Tibial nerve (tissue), 3 donors: ENCODE data around the gene HNF4A.

ENCODE experiments used
- POLR2A ChIP-seq, 2 donors: fragments of 450-650 bp; IDR thresholded peaks; one replicate each; pipeline ENCODE4 v1.6.1; 2017; ENCODE audit warnings: antibody characterized with exemption in 2 of 2, mild to moderate bottlenecking in 2 of 2, moderate library complexity in 2 of 2
- TF ChIP-seq, protein P1 (sequence below), 5 experiments: fragments of 200-600 bp in 3 of 5; fragments of 450-650 bp in 2 of 5; sonication (generic) in 3 of 5; IDR thresholded peaks; one replicate each; pipeline ENCODE4 v1.5.1; 2016 to 2019; ENCODE audit warnings: antibody characterized with exemption in 5 of 5, mild to moderate bottlenecking in 3 of 5, moderate library complexity in 2 of 5

DNA sequence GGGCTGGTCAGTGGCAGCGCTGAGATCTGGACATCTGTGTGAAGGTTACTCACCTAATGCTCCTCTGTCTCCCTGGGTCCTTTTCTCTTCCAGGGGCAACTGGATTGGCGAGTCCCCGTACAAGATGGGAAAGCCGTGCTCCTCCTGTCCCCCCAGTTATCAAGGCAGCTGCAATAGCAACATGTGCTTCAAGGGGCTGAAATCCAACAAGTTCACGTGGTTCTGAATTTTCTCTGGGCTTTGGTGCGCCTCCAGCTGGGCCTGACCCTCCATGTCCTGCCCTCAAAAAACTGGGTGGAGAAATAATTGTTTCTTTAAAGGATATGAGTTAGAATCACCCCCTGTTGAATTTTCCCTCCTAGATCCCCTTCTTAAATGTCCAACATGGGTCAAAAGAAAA lies 4.9 kb upstream of the HNF4A start:
- TF ChIP-seq, protein P1, sequence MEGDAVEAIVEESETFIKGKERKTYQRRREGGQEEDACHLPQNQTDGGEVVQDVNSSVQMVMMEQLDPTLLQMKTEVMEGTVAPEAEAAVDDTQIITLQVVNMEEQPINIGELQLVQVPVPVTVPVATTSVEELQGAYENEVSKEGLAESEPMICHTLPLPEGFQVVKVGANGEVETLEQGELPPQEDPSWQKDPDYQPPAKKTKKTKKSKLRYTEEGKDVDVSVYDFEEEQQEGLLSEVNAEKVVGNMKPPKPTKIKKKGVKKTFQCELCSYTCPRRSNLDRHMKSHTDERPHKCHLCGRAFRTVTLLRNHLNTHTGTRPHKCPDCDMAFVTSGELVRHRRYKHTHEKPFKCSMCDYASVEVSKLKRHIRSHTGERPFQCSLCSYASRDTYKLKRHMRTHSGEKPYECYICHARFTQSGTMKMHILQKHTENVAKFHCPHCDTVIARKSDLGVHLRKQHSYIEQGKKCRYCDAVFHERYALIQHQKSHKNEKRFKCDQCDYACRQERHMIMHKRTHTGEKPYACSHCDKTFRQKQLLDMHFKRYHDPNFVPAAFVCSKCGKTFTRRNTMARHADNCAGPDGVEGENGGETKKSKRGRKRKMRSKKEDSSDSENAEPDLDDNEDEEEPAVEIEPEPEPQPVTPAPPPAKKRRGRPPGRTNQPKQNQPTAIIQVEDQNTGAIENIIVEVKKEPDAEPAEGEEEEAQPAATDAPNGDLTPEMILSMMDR (IDR thresholded peaks at IDR 0.05), result no peak
- no peak for TF ChIP-seq POLR2A (IDR thresholded peaks at IDR 0.05)
